ENCODE measurements around the gene MAPKAPK2.

DNA sequence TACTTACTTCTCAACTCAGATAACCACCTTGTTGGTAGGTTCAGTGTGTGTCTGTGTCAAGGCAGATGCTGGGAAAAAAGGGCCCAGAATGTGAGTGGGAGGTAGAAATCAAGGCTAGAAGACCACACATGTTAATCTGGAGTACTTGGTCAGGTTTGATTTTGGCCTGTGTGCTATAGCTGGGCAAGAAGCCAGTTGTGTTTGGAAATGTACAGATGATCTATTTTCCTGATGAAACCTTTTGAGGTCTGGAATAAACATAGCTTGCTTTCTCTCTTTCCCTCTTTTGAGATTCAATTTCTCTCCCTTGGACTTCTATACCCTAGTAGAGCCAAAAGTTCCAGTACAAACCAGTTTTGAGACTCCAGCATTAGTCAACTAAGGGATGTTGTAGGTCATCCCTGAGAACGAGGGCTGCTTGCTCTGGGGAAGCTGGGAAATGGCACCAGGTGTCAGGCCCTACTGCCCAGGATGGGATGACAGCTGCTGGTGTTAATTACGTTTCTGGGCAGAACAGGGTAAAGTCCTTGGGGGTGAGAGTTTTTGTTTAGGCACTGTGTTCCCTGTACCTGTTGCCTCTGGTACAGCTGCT, 15.8 kb downstream of the MAPKAPK2 start:
- TF ChIP-seq FOXA1 (IDR thresholded peaks at IDR 0.05) (no peak), FOXK2 (IDR thresholded peaks at IDR 0.05) (no peak), CTBP1 (IDR thresholded peaks at IDR 0.05; ENCODE audit: borderline replicate concordance) (no peak), ARNT (IDR thresholded peaks at IDR 0.05) (no peak), BHLHE40 (IDR thresholded peaks at IDR 0.05; ENCODE audit: borderline replicate concordance) (no peak), TARDBP (IDR thresholded peaks at IDR 0.05) (no peak), SP1 (IDR thresholded peaks at IDR 0.05) (no peak)
